H1 (cell line): ENCODE results near the gene RFNG.

ENCODE experiments used
- CHD7 ChIP-seq: fragments of 300-600 bp; sonication (generic); IDR thresholded peaks from 2 replicates; pipeline ENCODE4 v1.7.1; 2012; ENCODE audit warnings: low read length, moderate library complexity, mild to moderate bottlenecking, inconsistent platforms; ENCODE audit not compliant: insufficient replicate concordance
- CTCF ChIP-seq, 3 experiments: IDR thresholded peaks; 1 replicate in 2 of 3; 2 replicates in 1 of 3; pipeline versions ENCODE4 v1.5.1 to v1.6.1; 2011; ENCODE audit warnings: low read length in 3 of 3, mild to moderate bottlenecking in 3 of 3, inconsistent platforms in 2 of 3, low read depth in 1 of 3, moderate library complexity in 1 of 3; ENCODE audit not compliant: insufficient read depth in 1 of 3; ENCODE audit errors: control extremely low read depth in 1 of 3
- EP300 ChIP-seq, 2 experiments: IDR thresholded peaks; 1 replicate in 1 of 2; 2 replicates in 1 of 2; pipeline ENCODE4 v1.6.1; 2011 to 2012; ENCODE audit warnings: low read depth in 2 of 2, low read length in 2 of 2, mild to moderate bottlenecking in 2 of 2, borderline replicate concordance in 1 of 2, inconsistent platforms in 1 of 2, moderate library complexity in 1 of 2
- EZH2 ChIP-seq: fragments of 200-600 bp; sonication (generic); IDR thresholded peaks from 2 replicates; pipeline ENCODE4 v1.7.1; 2012; ENCODE audit warnings: low read depth, mild to moderate bottlenecking, moderate library complexity, low read length, inconsistent platforms; ENCODE audit not compliant: severe bottlenecking
- ZNF274 ChIP-seq: IDR thresholded peaks from 2 replicates; pipeline ENCODE4 v1.7.0; 2012; ENCODE audit warnings: low read length, borderline replicate concordance; ENCODE audit errors: extremely low read depth

DNA sequence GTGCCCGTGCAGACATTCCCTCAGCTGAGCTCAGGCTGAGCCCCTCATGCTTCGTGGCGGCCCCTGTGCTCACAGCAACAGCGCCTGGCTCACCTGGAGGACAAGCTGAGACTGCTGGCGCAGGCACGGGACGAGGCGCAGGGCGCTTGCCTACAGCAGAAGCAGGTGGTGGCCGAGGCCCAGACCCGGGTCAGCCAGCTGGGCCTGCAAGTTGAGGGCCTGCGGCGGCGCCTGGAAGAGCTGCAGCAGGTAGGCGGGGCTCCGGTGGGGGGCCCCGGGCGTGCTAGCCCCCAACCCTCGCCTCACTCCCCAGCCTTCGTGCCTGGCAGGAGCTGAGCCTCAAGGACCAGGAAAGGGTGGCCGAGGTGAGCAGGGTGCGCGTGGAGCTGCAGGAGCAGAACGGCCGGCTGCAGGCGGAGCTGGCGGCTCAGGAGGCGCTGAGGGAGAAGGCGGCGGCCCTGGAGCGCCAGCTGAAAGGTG lies 21.6 kb downstream of the RFNG start:
- TF ChIP-seq CTCF (IDR thresholded peaks at IDR 0.05; ENCODE audit: control extremely low read depth in 1 of 3, insufficient read depth in 1 of 3, low read depth in 1 of 3, low read length in 3 of 3) = no peak
- no peak for TF ChIP-seq CHD7
- no peak for TF ChIP-seq ZNF274
- TF ChIP-seq EP300 (IDR thresholded peaks at IDR 0.05; ENCODE audit: borderline replicate concordance in 1 of 2, low read depth in 2 of 2, low read length in 2 of 2) = no peak
- TF ChIP-seq EZH2 = no peak
